C4-2B (cell line): Measurements from ENCODE around the gene PADI3.

Experiments
- H3K27ac ChIP-seq: fragments of 450-650 bp; 2 replicates; pipeline ENCODE4 v1.5.1; 2017
- ZFX ChIP-seq: fragments of 450-650 bp; IDR thresholded peaks from 2 replicates; pipeline ENCODE4 v1.6.1; 2017
- TF ChIP-seq, protein P1 (sequence below): fragments of 450-650 bp; conservative IDR thresholded peaks from 2 replicates; pipeline ENCODE4 v1.5.1; 2017; ENCODE audit warnings: mild to moderate bottlenecking

The PADI3 gene

DNA sequence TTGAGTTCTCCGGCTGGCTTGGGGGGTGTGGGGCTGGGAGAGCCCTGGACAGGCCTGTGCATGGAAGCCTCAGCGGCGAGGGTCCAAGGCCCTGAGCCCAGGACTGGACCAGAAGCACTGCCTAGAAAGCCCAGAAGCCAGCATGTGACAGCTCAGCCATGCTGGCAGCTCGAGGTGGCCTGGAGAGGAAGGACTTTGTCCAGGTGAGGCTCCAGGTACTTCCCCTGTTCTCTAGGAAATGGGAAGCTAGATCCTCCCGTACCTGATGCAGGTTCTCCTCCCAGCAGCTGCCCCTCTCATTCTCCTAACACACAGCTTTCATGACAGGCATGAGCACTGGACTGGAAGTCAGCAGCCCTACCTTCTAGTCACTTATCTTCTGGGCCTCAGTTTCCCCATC lies 6.4 kb downstream of the PADI3 start:
- TF ChIP-seq, protein P1, sequence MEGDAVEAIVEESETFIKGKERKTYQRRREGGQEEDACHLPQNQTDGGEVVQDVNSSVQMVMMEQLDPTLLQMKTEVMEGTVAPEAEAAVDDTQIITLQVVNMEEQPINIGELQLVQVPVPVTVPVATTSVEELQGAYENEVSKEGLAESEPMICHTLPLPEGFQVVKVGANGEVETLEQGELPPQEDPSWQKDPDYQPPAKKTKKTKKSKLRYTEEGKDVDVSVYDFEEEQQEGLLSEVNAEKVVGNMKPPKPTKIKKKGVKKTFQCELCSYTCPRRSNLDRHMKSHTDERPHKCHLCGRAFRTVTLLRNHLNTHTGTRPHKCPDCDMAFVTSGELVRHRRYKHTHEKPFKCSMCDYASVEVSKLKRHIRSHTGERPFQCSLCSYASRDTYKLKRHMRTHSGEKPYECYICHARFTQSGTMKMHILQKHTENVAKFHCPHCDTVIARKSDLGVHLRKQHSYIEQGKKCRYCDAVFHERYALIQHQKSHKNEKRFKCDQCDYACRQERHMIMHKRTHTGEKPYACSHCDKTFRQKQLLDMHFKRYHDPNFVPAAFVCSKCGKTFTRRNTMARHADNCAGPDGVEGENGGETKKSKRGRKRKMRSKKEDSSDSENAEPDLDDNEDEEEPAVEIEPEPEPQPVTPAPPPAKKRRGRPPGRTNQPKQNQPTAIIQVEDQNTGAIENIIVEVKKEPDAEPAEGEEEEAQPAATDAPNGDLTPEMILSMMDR = no peak
- TF ChIP-seq ZFX = no peak
- no peak overlapping the region for H3K27ac ChIP-seq

DNA sequence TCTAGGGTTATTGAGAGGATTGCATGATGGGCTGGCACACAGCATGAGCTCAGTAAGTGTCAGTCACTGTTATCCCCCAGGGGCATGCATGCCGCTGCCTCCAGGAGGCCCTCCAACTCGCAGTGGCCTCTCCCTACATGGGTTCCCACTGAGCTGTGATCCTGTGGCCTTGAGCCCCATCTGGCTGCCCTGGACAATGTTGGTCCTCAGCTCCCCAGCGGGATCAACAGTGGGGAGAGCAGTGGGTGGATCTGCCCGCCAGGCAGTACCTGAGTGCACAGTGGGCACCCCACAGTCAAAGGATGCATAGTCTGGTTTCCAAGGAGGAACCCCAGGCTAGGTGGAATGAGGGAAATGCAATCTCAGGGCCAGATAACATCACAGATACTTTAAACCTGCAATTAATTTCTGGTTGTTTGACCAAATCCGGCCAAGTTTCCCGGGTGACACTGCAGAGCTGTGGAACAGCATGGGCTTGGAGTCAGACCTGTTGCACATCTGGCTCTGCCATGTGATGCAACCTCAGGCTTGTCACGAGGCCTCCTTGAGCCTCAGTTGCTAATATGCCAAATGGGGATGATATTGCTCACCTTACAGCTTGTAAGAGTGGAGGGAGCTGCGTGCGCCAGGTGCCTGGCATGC lies 9.3 kb downstream of the PADI3 start:
- no peak for TF ChIP-seq ZFX
- TF ChIP-seq, protein P1 = no peak
- H3K27ac ChIP-seq = no peak overlapping the region

DNA sequence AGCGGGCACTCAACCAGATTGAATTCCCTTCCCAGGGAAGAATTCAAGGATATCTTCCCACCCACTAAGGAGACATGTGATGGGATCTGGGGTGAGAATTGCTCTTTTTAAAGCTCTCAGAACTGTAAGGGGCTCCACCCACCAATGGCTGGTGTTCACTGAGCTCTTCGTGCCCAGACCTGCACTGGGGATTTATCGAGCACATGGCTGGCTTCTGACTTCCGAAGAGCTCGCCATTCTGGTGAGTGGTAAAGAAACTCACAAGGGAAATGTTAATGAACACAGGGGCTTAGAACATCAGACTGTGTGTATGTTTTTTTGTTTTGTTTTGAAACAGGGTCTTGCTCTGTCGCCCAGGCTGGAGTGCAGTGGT lies 9.8 kb downstream of the PADI3 start:
- no peak for TF ChIP-seq ZFX
- TF ChIP-seq, protein P1 = no peak
- H3K27ac ChIP-seq = no peak overlapping the region

DNA sequence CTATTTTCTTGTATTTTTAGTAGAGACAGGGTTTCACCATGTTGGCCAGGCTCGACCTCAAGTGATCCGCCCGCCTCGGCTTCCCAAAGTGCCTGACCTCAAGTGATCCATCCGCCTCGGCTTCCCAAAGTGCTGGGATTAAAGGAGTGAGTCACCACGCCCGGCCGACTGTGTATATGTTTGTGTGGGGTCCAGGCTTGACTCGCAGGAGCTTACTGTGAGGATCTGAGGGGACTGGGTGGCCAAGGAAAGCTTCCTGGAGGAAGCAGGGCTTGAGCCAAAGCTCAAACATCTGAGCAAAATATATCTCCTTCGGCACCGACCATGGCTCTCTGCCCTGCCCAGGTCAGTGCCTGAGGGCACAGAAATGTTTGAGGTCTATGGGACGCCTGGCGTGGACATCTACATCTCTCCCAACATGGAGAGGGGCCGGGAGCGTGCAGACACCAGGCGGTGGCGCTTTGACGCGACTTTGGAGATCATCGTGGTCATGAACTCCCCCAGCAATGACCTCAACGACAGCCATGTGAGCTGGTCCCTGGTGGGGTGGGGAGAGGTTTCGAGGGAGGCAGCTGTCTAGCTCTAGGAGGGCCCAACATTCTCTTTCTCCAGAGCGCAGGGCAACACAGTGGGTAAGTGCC lies 10.5 kb downstream of the PADI3 start:
- no peak overlapping the region for H3K27ac ChIP-seq

DNA sequence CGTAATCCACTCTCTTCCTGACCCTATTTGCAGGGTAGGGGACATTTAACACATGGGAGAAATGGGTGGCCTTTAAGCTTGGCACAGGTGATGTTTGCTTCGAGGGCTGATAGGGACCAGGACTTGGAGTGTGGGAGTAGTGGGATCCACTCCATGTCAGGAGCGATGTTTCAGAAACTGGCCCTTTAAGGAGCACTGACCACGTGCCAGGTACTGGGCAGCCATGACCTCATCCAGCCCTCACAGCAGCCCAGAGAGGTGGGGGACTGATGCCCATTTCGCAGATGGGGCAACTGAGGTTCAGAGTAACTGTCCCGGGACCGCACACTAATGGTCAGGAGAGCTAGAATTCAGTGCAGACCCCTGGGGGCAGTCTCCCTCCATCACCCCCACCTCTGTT lies 11.4 kb downstream of the PADI3 start:
- TF ChIP-seq, protein P1 = no peak
- no peak for TF ChIP-seq ZFX
- H3K27ac ChIP-seq = no peak overlapping the region

More for the DNA sequence above, 10.5 kb downstream of the PADI3 start:
- no peak for TF ChIP-seq ZFX
- TF ChIP-seq, protein P1 = no peak

DNA sequence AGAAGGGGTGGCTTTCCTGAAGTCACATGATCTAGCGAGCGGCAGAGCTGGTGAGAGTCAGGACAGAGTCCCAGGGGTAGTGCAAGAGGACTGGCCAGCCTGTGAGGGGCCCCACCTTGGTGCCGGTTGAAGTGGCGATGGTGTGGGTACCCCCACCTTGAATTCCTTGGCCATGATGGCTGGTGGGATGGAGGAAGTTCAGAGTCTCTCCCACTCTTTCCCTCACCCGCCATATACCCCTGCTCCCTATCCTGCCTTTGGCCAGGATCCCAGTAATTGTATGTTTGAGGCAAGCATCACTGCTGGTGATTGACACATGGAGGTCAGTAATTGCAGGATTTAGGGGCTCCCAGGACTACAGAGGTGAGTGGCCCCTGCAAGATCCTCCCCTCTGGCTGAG lies 11.8 kb downstream of the PADI3 start:
- no peak overlapping the region for H3K27ac ChIP-seq
- no peak for TF ChIP-seq ZFX
- TF ChIP-seq, protein P1 = no peak

DNA sequence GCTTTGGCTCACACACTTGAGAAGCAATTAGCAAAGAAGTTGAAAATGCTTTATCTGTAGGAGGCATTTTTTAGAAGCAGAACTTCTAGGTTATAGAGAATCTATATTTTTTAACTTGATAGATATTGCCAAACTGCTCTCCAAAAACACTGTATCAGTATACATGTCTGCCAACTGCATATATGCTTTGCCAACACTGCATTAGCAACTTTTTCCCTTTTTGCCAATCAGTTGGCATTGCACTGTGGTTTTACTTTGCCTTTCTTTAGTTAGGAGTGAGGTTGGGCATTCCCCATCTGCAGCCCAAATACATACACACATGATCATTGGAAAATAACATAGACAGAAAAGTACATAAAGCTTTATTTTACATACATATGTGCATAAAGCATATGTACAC lies 15.0 kb downstream of the PADI3 start:
- H3K27ac ChIP-seq = no peak overlapping the region
- no peak for TF ChIP-seq ZFX
- TF ChIP-seq, protein P1 = no peak
